GM23248 (cell line): ENCODE data around the gene RARS2. TPM values are rescaled to one million over a fixed set of nuclear protein-coding genes. Genes with fewer than 3 reads are reported as not detected.

ENCODE experiments used
- DNase-seq: peaks from one replicate; pipeline ENCODE4 v3.0.0-alpha.2; 2015
- H2AFZ ChIP-seq: fragments of 200-600 bp; sonication (generic); 2 replicates; pipeline ENCODE4 v1.6.1; 2016; ENCODE audit warnings: antibody characterized with exemption
- H3F3A ChIP-seq: fragments of 200-600 bp; sonication (generic); 2 replicates; pipeline ENCODE4 v1.6.1; 2016; ENCODE audit warnings: mild to moderate bottlenecking, antibody characterized with exemption, mixed run types; ENCODE audit not compliant: insufficient read depth
- H3K27ac ChIP-seq: fragments of 200-600 bp; sonication (generic); 2 replicates; pipeline ENCODE4 v1.5.1; 2016; ENCODE audit warnings: mild to moderate bottlenecking
- H3K27me3 ChIP-seq: fragments of 200-600 bp; sonication (generic); replicated peaks from 2 replicates; pipeline ENCODE4 v1.6.1; 2016; ENCODE audit warnings: mild to moderate bottlenecking; ENCODE audit not compliant: insufficient read depth
- H3K36me3 ChIP-seq: fragments of 200-600 bp; sonication (generic); 2 replicates; pipeline ENCODE4 v1.6.1; 2016; ENCODE audit warnings: low read depth, mild to moderate bottlenecking
- H3K4me1 ChIP-seq: fragments of 200-600 bp; sonication (generic); 2 replicates; pipeline ENCODE4 v1.6.1; 2016; ENCODE audit warnings: mild to moderate bottlenecking; ENCODE audit not compliant: insufficient read depth
- H3K4me2 ChIP-seq: fragments of 200-600 bp; sonication (generic); one replicate; pipeline ENCODE4 v1.6.1; 2016; ENCODE audit warnings: mild to moderate bottlenecking; ENCODE audit not compliant: unreplicated experiment
- H3K4me3 ChIP-seq: fragments of 200-600 bp; sonication (generic); 2 replicates; pipeline ENCODE4 v1.5.1; 2016; ENCODE audit warnings: mild to moderate bottlenecking
- H3K79me2 ChIP-seq: fragments of 200-600 bp; sonication (generic); 2 replicates; pipeline ENCODE4 v1.6.1; 2016; ENCODE audit warnings: mild to moderate bottlenecking; ENCODE audit not compliant: insufficient read depth
- H3K9ac ChIP-seq: fragments of 200-600 bp; sonication (generic); 2 replicates; pipeline ENCODE4 v1.6.1; 2016; ENCODE audit warnings: mild to moderate bottlenecking
- H3K9me2 ChIP-seq: fragments of 200-600 bp; sonication (generic); 2 replicates; pipeline ENCODE4 v1.6.1; 2016; ENCODE audit warnings: mixed run types, mild to moderate bottlenecking, moderate library complexity; ENCODE audit not compliant: insufficient read depth
- H3K9me3 ChIP-seq: fragments of 200-600 bp; sonication (generic); one replicate; pipeline ENCODE4 v1.6.1; 2017; ENCODE audit warnings: low read depth
- H4K20me1 ChIP-seq: fragments of 200-600 bp; sonication (generic); 2 replicates; pipeline ENCODE4 v1.6.0; 2016; ENCODE audit not compliant: insufficient read depth
- EZH2 ChIP-seq: fragments of 200-600 bp; sonication (generic); IDR thresholded peaks from 2 replicates; pipeline ENCODE4 v1.6.1; 2018; ENCODE audit warnings: antibody characterized with exemption, mild to moderate bottlenecking; ENCODE audit not compliant: insufficient read depth, poor library complexity, severe bottlenecking
- EZH2phosphoT487 ChIP-seq: fragments of 200-600 bp; sonication (generic); IDR thresholded peaks from 2 replicates; pipeline ENCODE4 v1.6.1; 2018; ENCODE audit warnings: antibody characterized with exemption, moderate library complexity, mild to moderate bottlenecking, low read depth; ENCODE audit not compliant: insufficient read depth
- WGBS, 2 experiments: methylation state at CpG; one replicate each; pipeline ENCODE4 v1.1.6; 2015 to 2017; ENCODE audit warnings: low lambda C conversion rate in 2 of 2, low coverage in 1 of 2; ENCODE audit errors: missing lambda C conversion rate in 2 of 2; 5-methylcytosine and 5-hydroxymethylcytosine counted together
- in situ Hi-C: fragments of 300-500 bp; cut with MboI; formaldehyde crosslinking; loops from 2 replicates; pipeline ENCODE4 v1.15.0; 2020
- polyA plus RNA-seq: library from polyadenylated mRNA; unstranded; fragments of >200 nt; fragmentation: Nextera tagmentation; extraction: Ambion mirVana; gene quantifications from 2 replicates; pipeline ENCODE4 v1.2.1, GENCODE V29; 2016
- total RNA-seq: library from RNA; depleted of rRNA; stranded (reverse); fragments of >200 nt; shearing (Covaris generic); gene quantifications from 2 replicates; pipeline ENCODE4 v1.2.3, GENCODE V29; 2014

The RARS2 gene
- total and polyA plus RNA-seq, 2 experiments from 2014 or later: 38.7 to 77.3 TPM

- Histone ChIP-seq H3K9me2 (no peaks in the 10 kb centered on the region), H3K27ac (no peak overlapping the region), H2AFZ (no peak overlapping the region), H3K9me3 (no peaks in the 10 kb centered on the region), H3K4me2 (no peak overlapping the region), H3K27me3 (no peaks in the 10 kb centered on the region), H3K36me3 (peaks cover 72% of the 10 kb centered on the region), H3K9ac (no peak overlapping the region), H3K4me3 (no peak overlapping the region), H3K79me2 (peaks cover 75% of the 10 kb centered on the region), H4K20me1 (no peaks in the 10 kb centered on the region), H3F3A (peaks cover 8% of the 10 kb centered on the region; the same call in 1 of the 2 replicates), H3K4me1 (no peaks in the 10 kb centered on the region)
- TF ChIP-seq EZH2phosphoT487: no peak
- TF ChIP-seq EZH2: no peak
- in situ Hi-C loops: no loop called here
- no peak for DNase-seq
Observed at GRCh38 chr6:87558446-87558845, 31.3 kb downstream of the RARS2 start.

GRCh38 chr6:87555506-87555905 lies 34.3 kb downstream of the RARS2 start:
- Histone ChIP-seq H3K4me2 (no peak overlapping the region), H3K9me3 (no peaks in the 10 kb centered on the region), H3K4me1 (no peaks in the 10 kb centered on the region), H3F3A (peaks cover 8% of the 10 kb centered on the region; the same call in 1 of the 2 replicates), H3K9me2 (no peaks in the 10 kb centered on the region), H3K4me3 (no peak overlapping the region), H4K20me1 (no peaks in the 10 kb centered on the region), H3K27me3 (no peaks in the 10 kb centered on the region), H3K27ac (no peak overlapping the region), H2AFZ (no peak overlapping the region), H3K79me2 (peaks cover 85% of the 10 kb centered on the region), H3K9ac (no peak overlapping the region), H3K36me3 (peaks cover 60% of the 10 kb centered on the region)
- in situ Hi-C loops: no loop called here
- TF ChIP-seq EZH2phosphoT487 (no peak), EZH2 (no peak)
- no peak for DNase-seq

- WGBS, 2 experiments: 96 to 99% methylated on average over 4 of the region's 4 CpGs
- peaks cover 61% of the 10 kb centered on the region for H3K36me3 ChIP-seq
Observed at GRCh38 chr6:87553159-87553765, 36.5 kb downstream of the RARS2 start.

GRCh38 chr6:87551799-87552198 lies 38.0 kb downstream of the RARS2 start:
- peaks cover 84% of the 10 kb centered on the region for H3K79me2 ChIP-seq
- H3K9ac ChIP-seq: no peak overlapping the region
- 94 to 97% methylated on average over 2 of the region's 2 CpGs for WGBS, 2 experiments
- DNase-seq: no peak
- no peaks in the 10 kb centered on the region for H3K9me3 ChIP-seq
- H3K4me1 ChIP-seq: no peaks in the 10 kb centered on the region
- no peak overlapping the region for H3K4me2 ChIP-seq
- in situ Hi-C loops: no loop called here
- no peaks in the 10 kb centered on the region for H4K20me1 ChIP-seq
- H3K4me3 ChIP-seq: no peak overlapping the region
- H3K36me3 ChIP-seq: peaks cover 67% of the 10 kb centered on the region
- H3K9me2 ChIP-seq: no peaks in the 10 kb centered on the region
- H3K27ac ChIP-seq: no peak overlapping the region
- no peak overlapping the region for H2AFZ ChIP-seq
- peaks cover 13% of the 10 kb centered on the region; the same call in 1 of the 2 replicates for H3F3A ChIP-seq
- TF ChIP-seq EZH2phosphoT487 (no peak), EZH2 (no peak)
- no peaks in the 10 kb centered on the region for H3K27me3 ChIP-seq

More at GRCh38 chr6:87553159-87553765, 36.5 kb downstream of the RARS2 start:
- Histone ChIP-seq H2AFZ (no peak overlapping the region), H3K4me1 (no peaks in the 10 kb centered on the region), H3K9ac (no peak overlapping the region), H3K9me2 (no peaks in the 10 kb centered on the region), H3F3A (peaks cover 13% of the 10 kb centered on the region; the same call in 1 of the 2 replicates), H3K4me3 (no peak overlapping the region), H3K4me2 (no peak overlapping the region), H3K27me3 (no peaks in the 10 kb centered on the region), H3K27ac (no peak overlapping the region), H3K9me3 (no peaks in the 10 kb centered on the region), H4K20me1 (no peaks in the 10 kb centered on the region), H3K79me2 (peaks cover 87% of the 10 kb centered on the region)
- TF ChIP-seq EZH2 (no peak), EZH2phosphoT487 (no peak)
- no peak for DNase-seq
- in situ Hi-C loops: no loop called here

DNA sequence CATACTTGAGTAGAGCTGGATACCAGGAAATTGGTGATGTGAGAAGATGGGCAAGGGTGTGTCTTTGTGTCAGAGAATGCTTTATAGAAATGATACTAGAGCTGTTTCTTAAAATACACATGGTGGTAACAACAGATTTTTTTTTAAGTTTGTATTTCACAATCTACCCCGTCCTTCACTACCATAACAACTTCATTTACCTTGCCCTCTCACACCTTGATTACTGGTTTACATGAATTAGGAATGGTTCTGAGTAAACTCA lies 45.4 kb downstream of the RARS2 start:
- H3K4me2 ChIP-seq: no peak overlapping the region
- no peaks in the 10 kb centered on the region for H3K4me1 ChIP-seq
- H2AFZ ChIP-seq: no peak overlapping the region
- WGBS, 2 experiments: 94 to 97% methylated on average over 1 of the region's 1 CpG
- DNase-seq: no peak
- H3K9ac ChIP-seq: no peak overlapping the region
- no peaks in the 10 kb centered on the region for H4K20me1 ChIP-seq
- no peaks in the 10 kb centered on the region for H3K9me3 ChIP-seq
- H3K36me3 ChIP-seq: peaks cover 73% of the 10 kb centered on the region
- H3K27me3 ChIP-seq: no peaks in the 10 kb centered on the region
- H3K79me2 ChIP-seq: peaks cover 25% of the 10 kb centered on the region; the same call in 1 of the 2 replicates
- no peaks in the 10 kb centered on the region for H3F3A ChIP-seq
- no peaks in the 10 kb centered on the region for H3K9me2 ChIP-seq
- H3K27ac ChIP-seq: no peak overlapping the region
- in situ Hi-C loops: no loop called here
- TF ChIP-seq EZH2phosphoT487 (no peak), EZH2 (no peak)
- H3K4me3 ChIP-seq: no peak overlapping the region
